ENCODE data around the gene STRADA. TPM values are rescaled to one million over a fixed set of nuclear protein-coding genes. Genes with fewer than 3 reads are reported as not detected.

The STRADA gene
- total RNA-seq, 1 experiment from 2014 or later = 6.6 TPM

DNA sequence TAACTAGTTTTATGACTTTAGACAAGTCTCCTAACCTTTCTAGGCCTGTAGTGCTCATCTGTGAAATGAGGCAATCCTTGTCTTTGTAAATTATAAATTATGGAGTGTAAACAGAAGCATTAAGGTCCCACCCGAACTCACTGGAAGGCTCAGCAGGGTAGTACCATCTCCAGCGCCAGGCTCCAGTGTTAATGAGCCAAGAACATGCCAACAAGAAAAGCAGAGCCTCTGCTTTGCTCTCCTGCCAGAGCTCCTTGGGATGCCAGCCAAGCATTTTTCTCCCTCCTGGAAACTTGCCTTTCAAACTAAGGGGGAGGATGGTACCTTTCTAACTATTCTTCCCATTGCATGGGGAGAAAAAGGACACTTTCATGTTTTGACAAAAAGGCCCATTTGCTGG is 56.6 kb downstream of the STRADA start:
- DNase-seq (ENCODE audit: low spot score) = no peak

DNA sequence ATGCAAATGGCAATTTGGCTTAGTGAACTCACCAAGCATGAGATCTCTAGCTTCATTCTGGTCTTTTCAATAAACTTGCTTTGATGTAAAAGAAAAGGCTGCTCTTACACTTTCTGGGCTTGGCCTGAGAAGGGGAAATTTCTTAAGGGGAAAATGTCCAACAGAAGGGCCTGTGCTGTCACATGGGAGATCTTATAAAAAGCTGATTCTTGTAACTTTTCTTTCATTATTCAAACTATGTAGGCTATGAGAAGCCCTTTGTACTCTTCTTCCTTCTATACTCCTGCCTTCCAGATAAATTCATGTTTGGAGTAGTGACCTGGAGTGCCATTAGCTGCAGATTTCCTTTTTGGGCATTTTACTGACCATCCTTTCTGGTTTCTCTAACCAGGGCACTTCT is 58.6 kb downstream of the STRADA start:
- no peak for DNase-seq (ENCODE audit: low spot score)

DNA sequence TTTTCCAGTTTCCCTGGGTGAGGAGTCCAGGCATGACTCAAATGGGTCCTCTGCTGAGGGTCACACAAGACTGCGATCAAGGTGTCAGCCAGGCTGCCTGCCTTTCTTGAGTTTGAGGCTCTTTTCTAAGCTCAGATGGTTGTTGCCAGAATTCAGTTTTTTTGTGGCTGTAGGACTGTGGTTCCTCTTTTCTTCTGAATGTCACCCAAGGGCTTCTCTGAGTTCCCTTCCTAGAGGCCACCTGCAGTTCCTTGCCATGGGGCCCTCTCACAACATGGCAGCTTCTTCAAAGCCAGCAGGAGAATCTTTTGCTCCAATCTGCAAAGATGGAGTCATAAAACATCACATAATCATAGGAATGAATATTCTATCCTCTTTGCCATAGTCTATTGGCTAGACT is 59.2 kb downstream of the STRADA start:
- DNase-seq (ENCODE audit: low spot score) = no peak

DNA sequence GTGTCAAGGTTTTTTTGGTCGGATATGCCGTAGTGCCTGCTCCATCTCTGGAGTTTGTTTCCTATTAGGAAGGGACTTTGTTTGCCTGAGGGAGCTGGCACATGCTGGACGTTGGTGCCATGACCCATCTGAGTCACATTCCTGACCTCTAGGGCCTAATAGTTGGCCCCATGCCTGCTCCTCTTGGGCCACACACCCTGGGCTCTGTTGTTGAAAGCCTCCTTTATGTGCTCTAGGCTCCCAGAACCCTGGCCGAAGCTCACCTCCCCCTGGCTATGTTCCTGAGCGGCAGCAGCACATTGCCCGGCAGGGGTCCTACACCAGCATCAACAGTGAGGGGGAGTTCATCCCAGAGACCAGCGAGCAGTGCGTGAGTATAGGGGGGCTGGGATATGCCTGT is 60.1 kb downstream of the STRADA start:
- DNase-seq (ENCODE audit: low spot score) = no peak

DNA sequence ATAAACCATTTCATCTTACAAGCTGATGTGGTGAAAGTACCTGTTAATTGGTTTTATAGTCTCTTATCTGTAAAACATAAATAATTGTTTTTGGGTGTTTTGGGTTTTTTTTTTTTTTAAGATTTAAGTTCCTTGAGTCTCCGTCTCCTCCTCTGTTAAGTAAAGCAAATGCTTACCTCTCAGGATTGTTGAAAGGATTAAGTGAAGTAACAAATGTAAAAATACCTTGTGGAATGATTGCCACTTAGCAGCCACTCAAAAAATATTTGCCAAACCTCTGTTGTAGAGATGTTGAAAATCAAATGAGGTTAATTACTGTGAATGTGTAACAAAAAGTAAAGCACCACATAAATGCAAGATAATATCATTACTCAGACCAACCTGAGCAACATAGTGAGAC is 60.9 kb downstream of the STRADA start:
- DNase-seq (ENCODE audit: low spot score) = no peak

DNA sequence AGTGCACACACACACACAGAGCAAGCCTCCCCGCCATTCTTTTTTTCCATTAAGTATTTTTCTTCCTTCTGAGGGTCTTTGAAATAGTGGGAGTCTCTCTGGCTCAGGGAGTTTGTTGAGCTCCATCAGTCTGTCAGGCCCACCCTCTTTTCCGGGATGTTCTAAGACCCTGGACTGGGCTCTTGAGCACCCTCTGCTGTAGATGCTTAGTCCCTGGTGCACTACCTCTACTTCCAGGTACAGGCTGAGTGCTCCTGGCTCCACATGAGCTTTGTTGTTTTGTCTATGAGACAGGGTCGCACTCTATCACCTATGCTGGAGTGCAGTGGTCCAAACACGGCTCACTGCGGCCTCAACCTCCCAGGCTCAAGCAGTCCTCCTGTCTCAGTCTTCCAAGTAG is 62.4 kb downstream of the STRADA start:
- no peak for DNase-seq (ENCODE audit: low spot score)

DNA sequence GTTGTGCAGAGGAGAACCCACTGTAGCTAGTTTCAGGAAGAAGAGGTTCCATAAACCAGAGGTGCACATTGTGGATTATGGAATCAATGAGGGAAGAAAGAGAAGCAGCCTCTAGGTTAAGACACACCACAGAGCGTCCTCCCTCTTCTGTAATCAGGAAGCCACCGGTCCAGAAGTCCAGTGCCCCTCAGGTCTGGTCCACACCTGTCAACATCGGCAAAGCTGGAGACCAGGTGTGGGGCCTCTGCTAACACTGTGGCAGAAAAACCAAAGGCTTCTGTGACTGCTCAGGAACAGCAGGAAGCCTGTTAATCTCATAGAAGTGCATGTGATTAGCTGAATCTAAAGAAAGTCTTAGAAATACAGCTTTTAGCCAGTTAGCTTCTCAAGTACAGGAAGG is 65.0 kb downstream of the STRADA start:
- DNase-seq (ENCODE audit: low spot score) = no peak

DNA sequence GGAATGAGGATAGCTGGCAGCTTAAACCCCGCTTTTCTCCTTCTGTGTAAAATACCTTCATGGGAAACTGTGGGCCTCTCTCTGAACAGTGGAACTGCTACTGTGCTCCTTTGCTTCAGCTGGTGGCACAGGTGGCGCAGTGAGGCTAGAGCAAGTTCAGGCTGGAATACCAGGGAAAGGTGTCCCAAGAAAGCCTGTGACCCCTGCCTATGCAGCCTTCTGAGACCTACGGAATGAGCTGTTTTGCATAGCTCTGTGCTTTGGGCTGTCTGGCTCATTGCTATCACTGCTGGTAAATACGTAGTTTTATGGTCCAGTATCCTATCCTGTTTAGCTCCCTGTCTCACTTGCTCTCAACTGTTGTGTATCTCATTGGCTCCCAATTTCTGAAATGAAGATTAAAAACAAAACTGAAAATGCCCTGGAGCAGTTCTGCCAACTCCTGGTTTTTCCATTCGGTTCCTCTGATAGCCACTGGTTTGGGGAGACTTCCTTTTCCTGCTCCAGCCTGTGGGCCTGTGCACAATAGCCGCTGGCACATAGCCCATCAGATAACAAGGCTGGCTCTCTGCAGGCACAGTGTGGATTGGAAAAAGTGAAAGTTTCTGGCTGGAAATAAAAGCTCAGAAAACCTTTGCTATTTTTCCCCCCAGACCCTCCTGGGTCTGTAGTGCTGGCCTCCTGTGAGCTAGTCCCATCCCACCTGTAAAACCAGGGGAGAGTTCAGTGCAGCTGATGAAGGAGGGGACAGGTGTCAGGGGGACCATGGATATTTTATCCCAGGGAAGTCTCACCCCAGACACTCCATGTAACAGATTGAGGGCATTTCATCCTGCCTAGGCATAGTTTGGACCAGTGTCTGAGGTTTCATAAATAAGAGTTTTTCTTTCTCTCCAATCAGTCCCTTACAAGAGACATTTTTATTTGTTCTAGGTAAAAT is 65.7 kb downstream of the STRADA start:
- peak; percentile 96 for DNase-seq (ENCODE audit: low spot score)

DNA sequence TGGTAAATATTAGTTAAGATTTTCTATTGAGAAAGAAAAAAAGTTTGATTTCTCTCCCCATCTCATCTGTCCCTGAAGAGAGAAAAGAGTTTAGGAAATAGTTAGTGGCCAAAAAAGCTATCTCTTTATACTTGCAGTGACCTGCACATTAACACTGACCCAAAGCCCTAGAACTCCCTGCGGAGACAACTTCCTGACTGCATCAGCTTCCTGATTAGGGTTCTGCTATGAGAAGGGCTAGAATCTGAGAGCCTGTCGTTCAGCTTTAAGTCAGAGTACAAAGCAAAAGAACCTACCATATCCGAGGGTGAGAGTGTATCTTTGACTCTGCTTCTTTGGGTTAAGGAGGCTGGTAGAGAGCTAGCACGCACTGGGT is 66.4 kb downstream of the STRADA start:
- no peak for DNase-seq (ENCODE audit: low spot score)

DNA sequence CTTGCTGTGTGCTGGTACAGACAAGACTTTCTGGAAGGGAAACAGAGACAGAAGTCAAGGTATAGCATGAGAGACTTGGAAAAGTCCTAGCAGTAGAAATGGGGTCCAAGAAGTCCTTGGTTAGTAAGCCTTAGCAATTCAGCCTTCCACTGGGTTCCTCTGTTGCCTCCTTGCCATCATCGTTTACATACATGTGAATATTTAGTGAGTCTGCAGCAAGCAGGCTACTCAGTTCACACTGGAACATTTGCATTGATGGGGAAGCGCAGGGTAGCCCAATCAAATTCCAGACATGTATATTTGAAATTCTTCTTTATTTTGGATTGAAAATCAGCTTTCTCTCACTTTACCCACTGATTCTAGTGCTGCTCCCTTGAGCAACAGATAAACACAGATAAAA is 68.7 kb downstream of the STRADA start:
- DNase-seq (ENCODE audit: low spot score) = no peak

DNA sequence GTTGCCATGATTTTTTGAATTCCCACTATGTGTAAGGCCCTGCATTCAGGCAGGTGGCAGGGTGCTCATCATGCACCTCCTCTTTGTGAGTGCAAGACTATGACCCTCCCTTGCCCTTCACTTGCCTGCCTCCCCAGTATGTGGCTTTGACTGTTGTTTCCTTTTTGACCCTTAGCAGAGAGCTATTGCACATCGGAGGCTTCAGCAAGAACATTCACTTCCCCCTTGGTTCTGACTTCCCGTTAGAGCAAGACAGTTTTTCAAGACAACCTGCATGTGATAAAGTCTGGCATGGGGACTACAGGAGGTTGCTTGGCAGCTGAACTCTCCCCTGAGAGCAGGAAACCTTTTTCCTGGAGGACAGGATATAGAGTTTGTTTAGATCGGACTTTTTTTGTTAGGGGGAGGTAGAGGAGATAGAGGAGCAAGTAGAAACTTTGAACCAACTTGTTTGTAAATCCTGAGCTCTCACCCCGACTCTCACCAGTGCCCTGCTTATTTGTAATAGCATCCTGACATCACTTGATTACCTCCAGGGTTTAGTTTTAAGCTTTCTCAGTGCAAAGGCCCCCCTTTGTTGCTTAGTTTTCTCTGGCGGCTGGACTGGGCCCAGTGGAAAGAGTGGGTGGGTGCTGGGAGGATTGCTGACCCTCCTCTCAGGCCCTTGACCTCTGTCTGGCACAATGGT is 75.9 kb downstream of the STRADA start:
- DNase-seq (ENCODE audit: low spot score) = no peak

DNA sequence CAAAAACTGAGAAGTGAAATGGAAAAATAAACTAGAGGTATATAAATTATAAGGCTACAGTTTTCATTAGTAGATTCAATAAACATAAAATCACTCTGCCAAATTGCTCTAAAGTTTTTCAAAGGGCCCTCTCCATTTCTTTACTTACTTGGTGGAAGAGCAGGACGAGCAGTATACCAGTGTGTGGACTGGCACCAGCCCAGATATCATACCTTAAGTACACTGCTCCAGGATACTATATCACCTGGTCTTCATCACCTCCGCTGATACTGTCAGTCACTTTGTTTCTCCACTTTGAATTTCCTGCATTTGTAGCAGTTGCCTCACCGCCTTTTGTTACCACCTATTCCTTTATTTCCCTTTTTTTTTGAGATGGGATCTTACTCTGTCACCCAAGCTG is 81.7 kb downstream of the STRADA start:
- no peak for DNase-seq (ENCODE audit: low spot score)

DNA sequence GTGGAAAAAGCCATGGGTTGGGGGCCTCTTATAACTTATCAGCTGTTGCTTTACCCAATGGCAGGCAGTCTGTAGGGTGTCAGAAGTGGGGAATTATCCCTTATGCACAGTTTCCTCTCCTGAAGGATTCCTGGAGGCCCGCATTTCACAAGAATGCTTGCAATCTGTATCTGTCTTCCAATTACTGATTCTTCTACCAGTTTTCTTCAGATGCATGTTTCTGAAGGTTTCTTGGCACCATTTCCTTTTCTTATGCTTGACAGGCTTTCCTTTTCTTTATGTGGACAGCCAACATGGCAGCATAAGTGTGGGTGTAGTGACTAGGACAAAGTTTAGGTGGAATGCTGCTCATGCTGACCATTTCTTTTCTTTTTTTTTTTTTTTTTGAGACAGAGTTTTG is 83.2 kb downstream of the STRADA start:
- DNase-seq (ENCODE audit: low spot score) = no peak

DNA sequence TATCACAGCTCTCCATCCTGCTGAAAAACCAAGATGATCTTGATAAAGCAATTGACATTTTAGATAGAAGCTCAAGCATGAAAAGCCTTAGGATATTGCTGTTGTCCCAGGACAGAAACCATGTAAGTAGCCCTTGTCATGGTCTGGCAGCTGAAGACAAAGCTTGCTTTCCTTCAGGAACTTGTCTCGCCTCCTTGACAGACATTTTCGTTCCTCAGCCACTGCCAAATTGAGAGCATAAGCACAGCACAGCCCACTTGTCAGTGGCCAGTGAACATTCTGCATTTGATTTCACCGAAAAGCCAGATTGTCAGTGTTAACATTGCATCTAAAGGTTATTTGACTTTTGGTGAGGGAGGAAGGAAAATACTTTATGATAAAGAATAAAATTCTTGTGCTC is 83.8 kb downstream of the STRADA start:
- no peak for DNase-seq (ENCODE audit: low spot score)

DNA sequence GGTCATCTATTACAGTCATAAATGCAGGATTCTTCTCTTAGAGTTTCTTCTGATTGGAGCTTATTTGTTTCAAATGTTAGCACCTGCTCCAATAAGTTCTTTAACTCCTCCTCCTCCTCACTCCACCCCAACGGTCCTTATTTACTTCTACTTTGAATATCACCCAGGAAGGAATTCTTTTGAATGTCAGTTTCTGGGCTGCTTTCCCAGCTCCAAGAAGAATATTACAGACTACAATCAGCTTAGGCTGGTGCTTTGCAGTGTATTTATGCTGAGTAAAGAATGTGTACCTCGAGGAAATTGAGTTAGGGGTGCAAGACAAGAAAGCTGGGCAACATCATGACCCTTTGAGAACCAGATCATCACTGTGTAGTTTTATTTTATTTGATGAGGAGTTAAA is 88.5 kb downstream of the STRADA start:
- no peak for DNase-seq (ENCODE audit: low spot score)

Other genes with a start within 250 kb of the STRADA start
- gene KCNH6, start 218.4 kb downstream of the STRADA start, total RNA-seq (2014; rRNA removed; shearing (Covaris generic)) = 0.61 TPM in 1 of 2 replicates, not detected in the other
- 35.7 and 39.6 TPM in 2 replicates for gene DCAF7, start 191.3 kb downstream of the STRADA start, total RNA-seq (2014; rRNA removed; shearing (Covaris generic))
- 27.0 and 28.3 TPM in 2 replicates for gene TACO1, start 140.9 kb downstream of the STRADA start, total RNA-seq (2014; rRNA removed; shearing (Covaris generic))
- 19.4 and 20.1 TPM in 2 replicates for gene MAP3K3, start 119.4 kb downstream of the STRADA start, total RNA-seq (2014; rRNA removed; shearing (Covaris generic))
- gene LIMD2, start 41.7 kb downstream of the STRADA start, total RNA-seq (2014; rRNA removed; shearing (Covaris generic)) = 2.2 and 2.8 TPM in 2 replicates
- gene CCDC47, start 31.8 kb upstream of the STRADA start, total RNA-seq (2014; rRNA removed; shearing (Covaris generic)) = 54.3 and 56.8 TPM in 2 replicates
- 42.3 and 45.3 TPM in 2 replicates for gene DDX42, start 32.4 kb upstream of the STRADA start, total RNA-seq (2014; rRNA removed; shearing (Covaris generic))
- 56.3 and 65.3 TPM in 2 replicates for gene PSMC5, start 85.6 kb upstream of the STRADA start, total RNA-seq (2014; rRNA removed; shearing (Covaris generic))
- 35.7 and 41.7 TPM in 2 replicates for gene FTSJ3, start 85.9 kb upstream of the STRADA start, total RNA-seq (2014; rRNA removed; shearing (Covaris generic))
- 205 and 206 TPM in 2 replicates for gene SMARCD2, start 100.9 kb upstream of the STRADA start, total RNA-seq (2014; rRNA removed; shearing (Covaris generic))
- not detected in 2 replicates for gene CSH2, start 131.9 kb upstream of the STRADA start, total RNA-seq (2014; rRNA removed; shearing (Covaris generic))
- not detected in 2 replicates for gene GH2, start 140.1 kb upstream of the STRADA start, total RNA-seq (2014; rRNA removed; shearing (Covaris generic))
- not detected in 2 replicates for gene CSH1, start 154.8 kb upstream of the STRADA start, total RNA-seq (2014; rRNA removed; shearing (Covaris generic))
- not detected in 2 replicates for gene CSHL1, start 169.5 kb upstream of the STRADA start, total RNA-seq (2014; rRNA removed; shearing (Covaris generic))
- not detected in 2 replicates for gene GH1, start 177.0 kb upstream of the STRADA start, total RNA-seq (2014; rRNA removed; shearing (Covaris generic))
- gene CD79B, start 190.5 kb upstream of the STRADA start, total RNA-seq (2014; rRNA removed; shearing (Covaris generic)) = not detected in 2 replicates
- not detected in 2 replicates for gene SCN4A, start 231.1 kb upstream of the STRADA start, total RNA-seq (2014; rRNA removed; shearing (Covaris generic))

All from HT-29 (cell line).